Ovary (tissue), 9 donors: ENCODE measurements around the gene LRP1-AS. TPM values are rescaled to one million over a fixed set of nuclear protein-coding genes. Genes with fewer than 3 reads are reported as not detected.
A peak's percentile ranks its signal among the peaks of the same experiment; 100 is the strongest.

Experiments
- DNase-seq, 5 donors: peaks; one replicate each; pipeline ENCODE4 v3.0.0-alpha.2; 2019 to 2020
- H3K27ac ChIP-seq, 2 donors: fragments of 200-600 bp; one replicate each; pipeline versions ENCODE4 v1.5.1 to v1.8.0; 2019 to 2022
- H3K27me3 ChIP-seq: fragments of 200-600 bp; one replicate; pipeline ENCODE4 v1.8.0; 2022
- H3K36me3 ChIP-seq: fragments of 200-600 bp; sonication (generic); one replicate; pipeline ENCODE4 v1.5.1; 2019
- H3K4me1 ChIP-seq: one replicate; pipeline ENCODE4 v1.8.1; 2013; ENCODE audit warnings: mild to moderate bottlenecking, moderate library complexity; ENCODE audit not compliant: insufficient read depth
- H3K4me3 ChIP-seq: fragments of 200-600 bp; sonication (generic); one replicate; pipeline ENCODE4 v1.5.1; 2017
- H3K9me3 ChIP-seq, 2 donors: fragments of 200-600 bp in 1 of 2; sonication (generic) in 1 of 2; one replicate each; pipeline versions ENCODE4 v1.5.1 to v1.8.1; 2013 to 2019; ENCODE audit warnings: mild to moderate bottlenecking in 1 of 2, moderate library complexity in 1 of 2
- CTCF ChIP-seq, 3 donors: fragments of 450-650 bp in 2 of 3; fragments of 200-600 bp in 1 of 3; IDR thresholded peaks; one replicate each; pipeline versions ENCODE4 v1.5.1 to v1.8.0; 2016 to 2022; ENCODE audit warnings: antibody characterized with exemption in 3 of 3, mild to moderate bottlenecking in 1 of 3
- EP300 ChIP-seq: sonication (generic); formaldehyde crosslinking; IDR thresholded peaks from one replicate; pipeline ENCODE4 v1.6.1; 2017; ENCODE audit warnings: antibody characterized with exemption
- POLR2A ChIP-seq: fragments of 450-650 bp; IDR thresholded peaks from one replicate; pipeline ENCODE4 v1.6.1; 2017; ENCODE audit warnings: antibody characterized with exemption, mild to moderate bottlenecking, moderate library complexity
- WGBS, 3 donors: extraction: QIAGEN DNeasy Blood & Tissue Kit in 1 of 3; methylation state at CpG; one replicate each; pipeline versions ENCODE4 v1.1.5 to v1.1.7; 2013 to 2017; 5-methylcytosine and 5-hydroxymethylcytosine counted together
- intact Hi-C, 4 donors: fragments of 100-400 bp; cut with DNase I; formaldehyde crosslinking; loops; one replicate each; pipeline versions ENCODE4 v1.11.0 to v1.15.1; 2022 to 2023
- polyA plus RNA-seq, 2 donors: library from polyadenylated mRNA; stranded (reverse); fragments of 200-250 nt in 1 of 2; fragments of 350-450 nt in 1 of 2; fragmentation: Illumina TruSeq in 1 of 2; extraction: RNeasy Lipid Tissue Mini Kit (QIAGEN cat#74804) in 1 of 2; gene quantifications; one replicate each; pipeline ENCODE4 v1.2.3, GENCODE V29; 2013 to 2014
- total RNA-seq, 7 donors: library from RNA; depleted of rRNA in 2 of 7; stranded (reverse); fragments of >200 nt in 2 of 7; fragmentation: NEBNext Ultra II Directional in 3 of 7; extraction: Animal tissue kit (Norgen Biotek cat#: 25700) in 3 of 7; gene quantifications; one replicate each; pipeline versions ENCODE4 v1.1.0 to v1.2.4, GENCODE V29; 2016 to 2023
- donor health status: DM: no; HTN: no; CAD: no; lungs with moderate emphysema.
- donor health status: DM: no; HTN: no; CAD: no.
- donor health status: Bipolar disorder and iron deficiency.
- donor health status: DM: yes; HTN: yes; CAD: no.
- donor health status: DM: no; HTN: no; CAD: no.
- donor health status: DM: yes; HTN: yes; CAD: no.

Gene LRP1-AS
- total and polyA plus RNA-seq, 9 donors, result not detected

GRCh38 chr12:57111031-57111734 lies 36.2 kb downstream of the LRP1-AS start, which contains the start of gene STAT6:
TSS of gene STAT6 (minus strand) at chr12:57111362. CDS start at chr12:57108278, 3,084 bp downstream.
- WGBS, 3 donors, result 0% methylated on average over 13 of the region's 13 CpGs
- Histone ChIP-seq H3K4me1 (peaks cover 2% of the 10 kb centered on the region), H3K9me3 (no peaks in the 10 kb centered on the region), H3K27me3 (no peaks in the 10 kb centered on the region), H3K27ac (peak within 1 kb of the TSS; percentile 61 to 99), H3K4me3 (peak within 1 kb of the TSS; percentile 49), H3K36me3 (no peaks in the 10 kb centered on the region)
- intact Hi-C loops, result loop anchor here in 3 of 4 donors (2.0 to 5.0 kb wide), 5 partner anchors 22 to 104 kb away; partner anchors contain the start of genes NAB2 (in 1 of the 3) and ZBTB39 (in 1 of the 3)
- no peak for TF ChIP-seq EP300
- TF ChIP-seq POLR2A, result peak; percentile 73
- TF ChIP-seq CTCF (IDR thresholded peaks at IDR 0.05), result peak in 2 of 3 donors; percentile 50 to 59
- peak; percentile 82 to 85 (median 84) for DNase-seq

GRCh38 chr12:57110104-57111030 lies 37.1 kb downstream of the LRP1-AS start:
- DNase-seq, result peak; percentile 77 to 84 (median 80)
- Histone ChIP-seq H3K27me3 (no peaks in the 10 kb centered on the region), H3K4me1 (peaks cover 2% of the 10 kb centered on the region), H3K9me3 (no peaks in the 10 kb centered on the region), H3K4me3 (peak overlapping the region; percentile 49), H3K36me3 (no peaks in the 10 kb centered on the region), H3K27ac (peak overlapping the region; percentile 61 to 99)
- TF ChIP-seq EP300 (no peak), CTCF (IDR thresholded peaks at IDR 0.05) (peak in 1 of 3 donors; percentile 13), POLR2A (peak; percentile 47)
- 2% methylated on average over 28 of the region's 28 CpGs for WGBS, 3 donors
- intact Hi-C loops, result loop anchor here in 3 of 4 donors (2.0 to 5.0 kb wide), 5 partner anchors 22 to 103 kb away; partner anchors contain the start of genes NAB2 (in 1 of the 3) and ZBTB39 (in 1 of the 3)

GRCh38 chr12:57109207-57110103 lies 38.0 kb downstream of the LRP1-AS start:
- Histone ChIP-seq H3K36me3 (no peaks in the 10 kb centered on the region), H3K4me1 (peaks cover 2% of the 10 kb centered on the region), H3K4me3 (peak overlapping the region; percentile 49), H3K9me3 (no peaks in the 10 kb centered on the region), H3K27ac (peak overlapping the region in 1 of 2 donors; percentile 99), H3K27me3 (no peaks in the 10 kb centered on the region)
- 40 to 49% (median 47%) methylated on average over 7 of the region's 7 CpGs for whole genome bisulfite sequencing, 3 donors
- DNase-seq, result no peak
- TF ChIP-seq CTCF (IDR thresholded peaks at IDR 0.05), result no peak
- intact Hi-C loops, result loop anchor here in 3 of 4 donors (2.0 to 5.0 kb wide), 5 partner anchors 21 to 102 kb away; partner anchors contain the start of genes NAB2 (in 1 of the 3) and ZBTB39 (in 1 of the 3)
